Gastrocnemius medialis (tissue), 4 donors: Measurements from ENCODE around the gene WNK3.

Experiments used
- CTCF ChIP-seq, 5 experiments: fragments of 450-650 bp in 3 of 5; fragments of 200-600 bp in 2 of 5; sonication (generic) in 2 of 5; IDR thresholded peaks in 4 of 5; conservative IDR thresholded peaks in 1 of 5; 1 replicate in 4 of 5; 2 replicates in 1 of 5; pipeline ENCODE4 v1.5.1; 2016 to 2019; ENCODE audit warnings: antibody characterized with exemption in 5 of 5, mild to moderate bottlenecking in 3 of 5, moderate library complexity in 3 of 5
- POLR2A ChIP-seq, 2 donors: fragments of 450-650 bp; IDR thresholded peaks; one replicate each; pipeline ENCODE4 v1.6.1; 2017; ENCODE audit warnings: antibody characterized with exemption in 2 of 2, mild to moderate bottlenecking in 2 of 2, moderate library complexity in 2 of 2

DNA sequence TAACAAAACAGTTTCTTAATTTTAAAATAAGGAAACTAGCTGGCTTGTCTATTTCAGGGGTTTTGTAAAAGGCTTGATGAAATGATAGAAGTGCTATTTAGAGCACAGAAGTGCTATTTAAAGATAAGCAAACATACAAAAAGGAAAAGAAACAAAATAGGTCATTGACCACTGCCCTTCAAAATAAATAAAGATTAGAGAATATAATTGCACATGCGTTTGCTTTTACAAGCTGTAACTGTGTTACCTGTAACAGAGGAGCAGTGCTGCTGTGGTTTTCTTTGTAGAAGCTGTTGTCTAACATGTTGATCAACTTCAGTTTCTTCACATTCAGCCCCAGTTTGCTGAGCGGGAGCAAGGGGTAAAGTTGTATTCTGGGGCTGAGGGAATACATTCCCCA is 63.5 kb downstream of the WNK3 start:
- TF ChIP-seq POLR2A (IDR thresholded peaks at IDR 0.05) (no peak), CTCF (IDR thresholded peaks at IDR 0.05 in 4 of 5, conservative IDR thresholded peaks at IDR 0.05 in 1 of 5) (no peak)
